ENCODE data around the gene PHF2.

PHF2 gene

DNA sequence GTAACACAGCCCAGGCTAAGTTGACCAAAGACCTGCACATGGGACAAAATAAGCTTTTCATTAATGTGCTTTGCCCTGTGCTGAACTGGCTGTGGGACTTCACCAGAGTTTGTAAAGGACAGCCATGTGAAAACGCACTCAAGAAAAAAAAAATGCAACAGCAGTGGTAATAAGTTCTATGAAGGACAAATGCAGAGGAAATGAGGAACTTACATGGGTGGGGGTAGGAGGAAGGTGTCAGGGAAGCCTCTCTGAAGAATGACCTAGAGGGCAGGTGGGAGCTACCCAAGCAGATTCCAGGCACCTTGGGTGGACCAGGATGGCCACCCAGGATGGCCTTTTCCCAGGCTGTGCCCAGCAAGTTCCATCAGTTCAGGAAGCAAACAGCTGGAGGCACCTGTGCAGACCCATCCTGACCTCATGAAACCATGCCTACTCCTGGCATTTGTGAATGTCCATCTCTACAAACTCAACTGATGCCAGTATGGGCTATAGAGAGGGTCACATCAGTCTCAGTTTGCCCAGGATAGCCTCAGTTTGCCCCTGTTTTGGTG lies 6.7 kb upstream of the PHF2 start:
- DNase-seq: no peak

DNA sequence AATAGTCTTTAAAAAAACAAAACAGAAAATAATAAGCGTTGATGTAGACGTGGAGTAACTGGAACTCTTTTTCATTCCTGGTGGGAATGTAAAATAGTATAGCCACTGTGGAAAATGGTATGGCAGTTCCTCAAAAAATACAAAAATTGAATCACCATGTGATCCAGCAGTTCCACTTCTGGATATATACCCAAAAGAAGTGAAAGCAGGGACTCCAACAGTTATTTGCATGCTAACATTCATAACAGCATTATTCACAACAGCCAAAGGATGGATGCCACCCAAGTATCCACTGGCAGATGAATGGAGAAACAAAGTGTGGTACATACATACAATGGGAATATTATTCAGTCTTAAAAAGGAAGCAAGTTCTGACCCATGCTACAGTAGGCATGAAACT lies 4.2 kb upstream of the PHF2 start:
- no peak for DNase-seq

- no peak for DNase-seq
These were observed 3.5 kb upstream of the PHF2 start for GRCh38 chr9:93572636-93573515.

GRCh38 chr9:93573516-93573828 lies 2.9 kb upstream of the PHF2 start:
- DNase-seq: no peak

DNA sequence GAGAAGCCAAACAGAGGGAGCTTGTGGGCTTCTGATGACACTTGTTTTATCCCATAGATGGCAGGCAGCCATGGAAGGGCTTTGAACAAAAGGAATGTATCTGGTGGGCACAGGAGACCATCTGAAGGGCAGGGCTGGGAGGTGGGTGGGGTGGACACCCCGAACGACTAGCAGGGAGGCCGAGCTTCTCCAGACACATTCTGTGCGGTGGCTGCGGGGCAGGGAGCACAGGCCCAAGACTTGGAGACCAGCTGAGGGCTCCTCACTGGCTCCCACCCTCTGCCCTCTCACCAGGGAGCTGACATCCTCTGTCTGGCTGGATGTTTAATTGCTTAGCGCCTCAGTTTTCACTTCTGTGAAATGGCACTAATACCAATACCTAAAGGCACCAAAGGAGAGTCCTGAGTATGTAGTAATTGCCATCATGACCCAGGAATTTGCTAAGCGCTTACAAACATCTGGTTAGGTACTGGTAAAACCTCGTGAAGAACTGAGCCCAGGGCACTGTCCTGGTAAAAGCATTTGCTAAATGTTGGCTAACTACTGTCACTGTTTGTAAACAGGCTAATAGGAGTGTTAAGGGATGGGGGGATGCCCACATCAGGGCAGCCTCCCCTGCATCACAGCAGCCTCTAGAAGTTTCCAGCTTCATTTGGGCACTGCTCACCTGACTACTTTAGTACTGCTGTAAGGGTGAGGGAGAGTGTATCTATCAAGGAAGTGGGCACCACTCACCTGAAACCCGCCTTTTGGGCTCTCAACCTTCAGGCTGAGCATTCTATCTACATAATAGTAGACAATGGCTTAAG lies 2.1 kb upstream of the PHF2 start:
- DNase-seq: no peak

- DNase-seq: no peak
These were observed 1.2 kb upstream of the PHF2 start for GRCh38 chr9:93574900-93575795.

DNA sequence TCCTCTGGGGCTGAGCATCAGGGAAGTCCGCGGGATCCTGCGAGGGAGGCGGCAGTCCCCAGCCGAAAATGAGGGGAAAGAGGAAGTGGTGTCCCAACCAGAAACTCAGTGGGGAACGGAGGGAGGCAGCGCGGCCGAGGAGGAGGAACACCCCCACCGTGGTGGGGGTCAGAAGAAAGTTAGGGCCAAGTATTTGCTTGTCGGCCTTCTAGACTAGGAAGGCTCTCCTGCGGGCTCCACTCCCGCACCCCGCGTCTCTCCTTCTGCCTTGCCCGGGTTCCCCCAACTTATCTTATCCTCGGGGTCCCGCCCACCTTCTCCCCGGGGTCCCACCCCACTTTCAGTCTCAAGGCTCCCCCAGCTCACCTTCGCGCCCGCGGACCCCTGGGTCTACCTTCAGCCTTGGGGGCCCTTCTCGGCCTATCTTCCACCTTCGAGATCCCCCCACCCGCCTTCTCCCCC lies 557 bp upstream of the PHF2 start:
- peak; percentile 69 for DNase-seq

GRCh38 chr9:93577078-93577974 lies 942 bp downstream of the PHF2 start:
- no peak for DNase-seq

DNA sequence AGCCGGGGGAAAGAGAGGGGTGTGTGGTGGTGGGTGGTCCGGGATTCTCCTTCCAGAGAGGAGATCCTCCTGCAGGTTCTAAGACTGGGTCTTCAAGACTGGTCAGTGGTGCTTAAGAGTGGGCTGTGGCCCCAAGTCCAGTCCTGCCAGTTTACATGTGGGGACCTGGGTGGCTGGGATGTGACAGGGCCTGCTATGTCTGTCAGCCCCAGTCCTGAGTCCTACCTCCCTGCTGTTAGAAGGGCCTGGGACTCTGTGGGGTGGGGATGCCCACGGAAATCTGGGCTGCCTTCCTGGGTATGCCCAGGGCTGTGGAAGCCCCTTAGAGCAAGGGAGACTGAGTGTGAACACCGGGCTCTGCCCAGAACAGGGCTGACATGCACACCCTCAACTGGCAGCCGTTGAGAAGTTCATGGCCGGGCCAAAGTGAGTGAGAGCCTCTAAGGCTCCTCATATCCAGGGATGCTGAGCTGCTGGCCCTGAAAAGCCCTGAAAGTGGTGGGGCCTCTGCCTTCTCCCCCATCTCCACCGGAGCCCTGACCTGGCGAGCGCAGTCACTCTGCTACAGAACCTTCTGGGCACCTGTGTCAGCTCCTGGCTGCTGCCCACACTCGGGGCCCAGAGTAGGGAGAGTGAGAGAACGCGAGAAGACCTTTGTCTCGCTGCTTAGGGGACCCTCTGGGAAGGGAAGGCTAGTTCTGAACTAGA lies 1.7 kb downstream of the PHF2 start:
- no peak for DNase-seq

DNA sequence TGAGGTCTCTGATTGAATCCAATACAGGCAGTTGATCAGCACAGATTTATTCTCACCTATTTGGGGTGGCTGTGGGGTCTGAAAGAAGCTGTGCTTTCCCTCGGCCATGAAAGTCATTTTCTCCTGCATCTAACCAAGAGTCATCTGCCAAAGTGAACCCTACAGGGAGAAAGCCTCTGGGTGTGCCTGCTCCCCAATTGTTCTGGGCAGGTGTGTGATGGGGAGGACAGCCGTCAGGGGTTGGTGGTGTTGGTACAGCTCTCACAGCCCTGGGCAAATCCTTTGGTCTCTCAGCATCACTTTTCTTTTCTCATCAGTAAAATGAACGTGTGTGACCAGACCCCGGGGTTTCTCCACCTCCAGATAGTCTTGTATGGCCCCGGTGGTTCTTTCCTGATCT lies 2.5 kb downstream of the PHF2 start:
- no peak for DNase-seq

DNA sequence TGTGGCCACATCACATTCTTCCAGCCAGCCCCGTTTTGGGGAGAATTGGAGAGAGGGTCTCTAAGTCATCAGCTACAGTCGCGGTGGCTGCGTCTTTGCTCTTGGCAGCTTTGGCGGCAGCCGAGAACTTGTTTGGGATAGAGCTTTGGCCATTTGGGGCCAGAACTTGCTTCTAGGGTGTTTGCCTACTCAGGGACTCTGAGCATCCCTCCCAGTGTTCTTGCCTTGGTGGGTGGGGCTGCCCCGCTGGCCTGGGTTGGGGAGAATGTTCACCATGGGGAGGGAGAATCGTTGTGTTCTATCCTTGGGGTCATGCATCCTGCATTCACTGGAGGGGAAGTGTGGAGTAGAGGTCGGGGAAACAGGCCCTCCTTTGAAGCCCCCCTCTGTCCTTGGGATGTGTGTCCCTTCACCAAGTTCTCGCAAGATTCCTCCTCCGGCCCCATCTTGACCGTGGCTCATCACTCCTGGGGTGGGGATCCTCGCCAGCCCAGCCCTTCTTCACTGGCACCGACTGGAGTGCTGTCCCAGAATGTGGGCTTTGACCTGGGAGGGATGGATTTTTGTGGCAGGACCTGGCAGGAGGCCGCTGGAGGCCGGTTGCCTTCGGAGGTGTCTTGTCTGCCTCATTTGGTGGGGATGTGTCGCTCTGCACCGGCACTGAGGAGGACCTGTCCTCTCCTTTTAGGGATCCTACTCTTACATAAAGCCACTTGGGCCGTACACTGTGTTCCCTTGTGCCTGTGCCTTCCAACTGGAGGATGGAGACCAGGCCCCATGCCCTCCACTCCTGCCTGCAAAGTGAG lies 3.5 kb downstream of the PHF2 start:
- DNase-seq: no peak

DNA sequence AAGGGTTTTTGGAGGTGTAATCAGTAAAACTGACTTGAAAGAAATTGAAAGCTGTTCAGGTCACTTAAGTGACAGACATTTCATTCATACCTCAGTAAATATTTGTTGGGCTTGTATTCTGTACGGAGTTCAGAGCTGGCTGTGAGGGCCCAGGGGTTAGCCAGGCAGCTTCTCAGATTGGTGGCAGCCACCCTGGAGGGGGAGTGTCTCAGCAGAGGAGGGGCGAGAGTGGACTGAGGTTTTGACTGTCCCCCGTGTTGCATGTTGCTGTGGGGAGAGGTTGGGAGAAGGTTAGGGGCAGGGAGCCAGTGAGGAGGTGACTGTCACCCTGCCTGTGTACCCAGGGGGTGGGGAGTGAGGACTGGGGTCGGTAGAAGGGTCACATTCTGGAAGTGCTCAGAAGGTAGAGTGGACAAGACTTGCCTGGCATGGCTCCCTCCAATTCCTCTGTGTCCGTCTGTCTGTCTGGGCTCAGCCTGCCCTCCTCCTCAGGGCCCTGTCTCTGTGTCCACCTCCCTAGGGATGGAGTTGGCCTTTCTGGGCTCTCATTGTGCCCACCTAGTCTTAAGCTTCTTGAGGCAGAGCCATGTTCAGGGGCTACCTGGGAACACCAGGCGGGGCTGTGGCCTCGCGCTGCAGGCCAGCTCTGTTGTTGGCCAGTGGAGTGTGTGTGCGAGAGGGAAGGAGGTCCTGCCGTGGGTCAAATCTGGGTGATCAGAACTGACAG lies 4.4 kb downstream of the PHF2 start:
- DNase-seq: no peak

DNA sequence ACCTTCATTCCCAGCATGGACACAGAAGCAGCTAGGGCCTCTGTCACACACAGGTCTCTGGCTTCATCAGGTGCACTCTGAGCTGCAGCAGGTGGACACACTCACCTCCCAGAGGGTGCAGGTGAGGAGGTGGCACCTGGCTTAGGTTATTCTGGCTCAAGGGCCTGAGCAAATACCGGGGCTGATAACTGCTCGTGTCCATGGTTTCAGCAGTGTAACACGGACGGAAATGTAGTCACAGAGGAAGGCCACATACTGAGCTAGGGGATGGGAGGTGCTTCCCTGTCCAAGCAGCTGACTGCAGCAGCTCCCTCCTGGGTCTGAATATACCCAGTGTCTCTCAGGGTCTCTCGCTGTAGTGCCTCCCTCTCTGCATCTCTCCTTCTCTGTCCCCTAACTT lies 5.7 kb downstream of the PHF2 start:
- DNase-seq: no peak

- no peak for DNase-seq
These were observed 6.2 kb downstream of the PHF2 start for GRCh38 chr9:93582550-93582949.

GRCh38 chr9:93585259-93585658 lies 8.9 kb downstream of the PHF2 start:
- DNase-seq: no peak

DNA sequence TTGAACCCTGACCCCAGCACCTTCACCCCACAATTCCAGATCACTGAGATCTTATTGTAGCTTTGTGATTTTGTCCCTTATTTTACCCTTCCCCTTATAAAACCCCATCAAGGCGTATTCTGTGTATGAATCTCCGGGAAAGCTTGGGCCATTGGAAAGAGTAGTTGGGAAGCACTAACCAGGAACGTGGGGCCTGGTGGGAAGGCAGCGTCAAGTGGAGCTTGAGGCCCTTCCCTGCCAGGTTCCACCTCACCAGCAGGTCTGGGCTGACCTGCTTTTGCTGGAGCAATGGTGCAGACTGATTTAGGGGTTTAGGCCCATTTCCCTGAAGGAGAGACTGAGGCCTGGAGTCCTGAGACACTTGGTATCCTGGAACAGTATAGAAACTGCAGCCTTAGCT lies 9.3 kb downstream of the PHF2 start:
- no peak for DNase-seq

DNA sequence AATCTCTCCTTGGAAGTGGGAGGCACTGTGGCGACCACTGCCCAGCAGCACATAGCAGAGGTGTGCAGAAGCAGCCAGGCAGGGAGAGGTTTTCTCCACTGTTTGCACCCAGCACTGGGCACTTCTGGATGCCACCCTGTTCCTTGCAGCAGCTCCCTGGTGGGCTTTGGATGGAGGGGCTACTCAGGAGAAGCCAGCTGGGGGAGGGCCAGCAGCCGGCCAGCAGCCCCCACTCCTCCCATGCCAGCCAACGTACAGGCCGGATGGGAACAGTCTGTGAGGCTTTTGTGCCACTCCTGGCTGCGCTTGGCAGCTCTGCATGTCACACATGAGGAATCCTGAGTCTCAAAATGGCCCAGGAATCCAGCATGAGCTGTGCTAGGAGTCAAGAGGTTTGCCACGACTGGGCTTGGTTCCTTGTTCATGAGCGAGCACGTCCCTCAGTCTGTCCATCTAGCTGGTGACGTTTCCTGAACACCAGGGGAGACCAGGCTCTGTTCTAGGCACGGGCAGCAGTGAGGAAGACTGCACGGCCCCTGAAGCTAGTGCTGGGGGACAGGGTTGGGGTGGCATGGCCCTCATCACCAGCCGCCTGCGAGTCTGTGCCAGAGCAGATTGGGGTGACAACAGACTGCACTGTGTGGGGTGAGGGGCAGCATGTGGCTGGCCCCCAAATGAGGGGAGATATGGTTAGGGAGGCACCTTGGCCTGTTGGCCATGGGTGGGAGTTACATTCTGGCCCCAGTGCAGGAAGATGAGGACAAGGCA lies 10.1 kb downstream of the PHF2 start:
- DNase-seq: no peak

- no peak for DNase-seq
These were observed 10.9 kb downstream of the PHF2 start for GRCh38 chr9:93587284-93587650.

Measured in activated CD4-positive, alpha-beta T cell treated with anti-CD3 and anti-CD28 coated beads for 48 hours (primary cell).